Endometrial microvascular endothelial cells (primary cell): Measurements from ENCODE around the gene ZSWIM9. TPM values are rescaled to one million over a fixed set of nuclear protein-coding genes. Genes with fewer than 3 reads are reported as not detected.
"Not testable (repeated sequence)": the region's sequence is repeated elsewhere in the genome, so short reads cannot be mapped to it uniquely, and the experiment has no call there.

Experiments used
- in situ Hi-C: cut with HindIII; loops from 2 replicates; pipeline ENCODE4 v1.10.0; 2017; ENCODE audit warnings: low sequenced_read_pairs, low pct_unique_long_range_greater_than_20kb; ENCODE audit errors: inconsistent ontology term
- total RNA-seq: library from RNA; depleted of rRNA; stranded (reverse); fragments of >200 nt; gene quantifications from one replicate; pipeline ENCODE4 v1.2.3, GENCODE V29; 2015; ENCODE audit errors: inconsistent ontology term

ZSWIM9 gene
- total RNA-seq, 1 donor from 2014 or later = 3.6 TPM

- in situ Hi-C loops = no loop called here
These were observed 33.5 kb downstream of the ZSWIM9 start for GRCh38 chr19:48203794-48204628.

DNA sequence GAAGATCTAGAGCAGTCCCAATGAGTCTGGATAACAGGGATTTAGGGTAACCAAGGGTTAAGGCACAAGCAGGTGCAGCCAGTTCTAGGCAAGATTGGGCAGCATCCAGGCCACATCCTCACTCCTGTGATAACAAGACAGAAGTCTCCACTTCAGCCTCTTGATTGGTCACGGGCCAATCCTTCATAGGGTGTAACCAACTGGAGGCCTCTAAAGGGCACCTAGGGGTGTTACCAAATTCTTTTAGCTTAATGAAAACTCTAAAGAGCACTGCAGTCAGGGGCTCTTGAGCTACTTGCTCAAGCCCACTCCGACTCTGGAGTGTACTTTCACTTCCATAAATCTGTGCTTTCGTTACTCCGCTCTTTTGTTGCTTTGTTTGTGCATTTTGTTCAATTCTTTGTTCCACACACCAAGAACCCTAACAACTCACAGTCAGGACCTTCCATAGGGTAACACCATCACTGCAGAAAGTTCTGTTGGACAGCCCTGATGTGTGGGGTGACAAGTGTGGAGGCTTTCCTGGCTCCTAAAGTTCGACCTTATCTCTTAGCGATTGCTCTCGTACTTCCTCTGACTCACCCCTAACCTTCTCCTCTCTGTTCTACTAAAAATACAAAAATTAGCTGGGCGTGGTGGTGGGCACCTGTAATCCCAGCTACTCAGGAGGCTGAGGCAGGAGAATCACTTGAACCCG, 36.1 kb downstream of the ZSWIM9 start:
- in situ Hi-C loops = no loop called here

DNA sequence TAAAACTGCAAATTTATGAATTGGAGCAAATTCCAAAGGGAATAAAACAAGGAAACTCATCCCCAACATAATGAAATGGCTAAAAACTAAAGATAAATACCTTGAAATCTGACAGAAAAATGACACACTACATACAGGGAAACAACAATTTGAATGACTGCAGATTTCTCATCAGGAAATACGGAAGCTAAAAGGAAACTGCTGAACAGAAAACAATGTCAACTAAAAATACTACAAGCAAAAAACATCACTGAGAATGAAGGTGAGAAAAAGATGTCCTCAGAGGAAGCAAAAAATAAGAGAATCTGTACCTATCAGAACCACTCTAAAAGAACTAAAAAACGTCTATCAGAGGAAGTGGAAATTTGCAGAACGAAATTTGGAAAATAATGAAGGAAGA, 39.5 kb downstream of the ZSWIM9 start:
- in situ Hi-C loops = no loop called here

- in situ Hi-C loops = no loop called here
These were observed 43.5 kb downstream of the ZSWIM9 start for GRCh38 chr19:48213959-48214358.

- in situ Hi-C loops = no loop called here
These were observed 46.5 kb downstream of the ZSWIM9 start for GRCh38 chr19:48216933-48217332.

DNA sequence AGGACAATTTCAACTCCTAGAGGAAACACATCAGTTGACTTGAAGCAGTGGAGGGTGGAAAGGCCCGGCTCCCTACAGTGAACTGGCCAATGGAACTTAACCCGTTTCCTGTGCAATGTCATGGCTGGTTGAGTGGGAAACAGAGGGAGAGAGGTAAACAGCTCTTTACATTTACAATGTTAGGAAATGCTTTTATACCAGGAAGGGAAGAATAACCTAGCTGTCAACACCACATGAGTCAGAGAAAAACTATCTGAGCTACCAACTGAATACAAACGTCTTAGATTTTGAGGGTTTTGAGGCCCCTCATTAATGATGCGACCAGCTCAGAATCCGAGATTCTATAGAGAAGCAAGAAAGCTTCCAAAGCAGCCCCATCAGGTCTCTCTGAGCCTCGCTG, 48.5 kb downstream of the ZSWIM9 start:
- in situ Hi-C loops = no loop called here

- in situ Hi-C loops = not testable (repeated sequence)
These were observed 50.3 kb downstream of the ZSWIM9 start for GRCh38 chr19:48220784-48221183.

DNA sequence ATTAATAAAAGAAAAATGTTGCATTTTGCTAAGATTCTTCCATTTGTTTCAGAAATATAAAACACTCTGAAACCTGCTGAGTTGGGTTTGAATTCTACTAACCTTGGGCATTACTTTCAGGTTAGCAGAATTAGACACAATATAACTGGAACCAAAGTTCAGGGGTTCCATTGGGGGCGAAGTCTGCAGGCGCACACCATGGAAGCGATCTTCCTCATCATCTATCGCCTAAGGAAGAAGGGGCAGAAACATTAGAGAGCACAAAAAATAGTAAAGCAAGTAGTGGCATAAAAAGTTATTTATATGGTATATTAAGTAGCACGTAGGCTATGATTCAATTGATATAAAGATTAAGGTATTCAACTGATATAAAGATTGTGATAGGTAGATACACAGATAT, 51.1 kb downstream of the ZSWIM9 start:
- in situ Hi-C loops = no loop called here

- in situ Hi-C loops = no loop called here
These were observed 60.2 kb downstream of the ZSWIM9 start for GRCh38 chr19:48230555-48231129.

DNA sequence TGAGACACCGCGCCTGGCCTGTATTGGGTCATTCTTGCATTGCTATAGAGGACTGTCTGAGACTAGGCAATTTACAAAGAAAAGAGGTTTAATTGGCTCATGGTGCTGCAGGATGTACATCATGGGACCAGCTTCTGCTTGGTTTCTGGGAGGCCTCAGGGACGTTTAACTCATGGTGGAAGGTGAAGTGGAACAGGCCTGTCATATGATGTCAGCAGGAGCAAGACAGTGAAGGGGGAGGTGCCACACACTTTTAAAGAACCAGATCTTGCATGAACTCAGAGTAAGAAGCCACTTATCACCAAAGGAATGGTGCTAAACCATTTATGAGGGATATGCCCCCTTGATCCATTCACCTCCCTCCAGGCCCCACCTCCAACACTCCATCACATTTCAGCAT, 66.6 kb downstream of the ZSWIM9 start:
- in situ Hi-C loops = no loop called here

- in situ Hi-C loops = no loop called here
These were observed 68.6 kb downstream of the ZSWIM9 start for GRCh38 chr19:48239120-48239519.

- in situ Hi-C loops = no loop called here
These were observed 69.2 kb downstream of the ZSWIM9 start for GRCh38 chr19:48239582-48240141.

DNA sequence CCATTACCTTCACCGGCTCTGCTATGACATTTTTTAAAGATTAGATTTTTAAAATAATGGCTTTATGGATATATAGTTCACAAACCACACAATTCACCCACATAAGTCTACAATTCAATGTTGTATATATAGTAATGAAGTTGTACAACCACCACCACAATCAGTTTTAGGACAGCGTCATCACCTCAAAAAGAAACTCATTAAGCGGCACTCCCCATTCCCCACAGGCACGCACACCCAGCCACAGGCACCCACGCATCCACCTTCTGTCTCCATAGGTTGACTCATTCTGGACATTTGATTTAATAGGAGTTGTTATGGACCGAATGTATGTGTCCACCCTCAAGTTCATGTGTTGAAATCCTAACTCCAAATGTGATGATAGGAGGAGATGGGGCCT, 71.3 kb downstream of the ZSWIM9 start:
- in situ Hi-C loops = not testable (repeated sequence)

- in situ Hi-C loops = no loop called here
These were observed 73.8 kb downstream of the ZSWIM9 start for GRCh38 chr19:48244281-48244680.

GRCh38 chr19:48246101-48246500, 75.6 kb downstream of the ZSWIM9 start:
- in situ Hi-C loops = no loop called here

DNA sequence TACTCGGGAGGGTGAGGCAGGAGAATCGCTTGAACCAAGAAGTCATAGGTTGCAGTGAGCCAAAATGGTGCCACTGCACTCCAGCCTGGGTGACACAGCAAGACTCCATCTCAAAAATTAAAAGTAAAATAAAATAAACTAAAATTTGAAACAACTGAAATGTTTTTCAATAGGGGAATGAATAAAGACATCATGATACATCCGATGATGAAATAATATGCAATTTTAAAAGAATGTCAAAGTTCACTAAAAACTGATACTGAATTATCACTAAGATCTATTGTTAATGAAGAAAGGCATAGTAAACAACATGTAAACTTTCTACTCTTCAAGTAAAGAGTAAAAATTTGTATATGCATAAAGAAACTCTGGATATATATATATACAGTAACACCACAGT, 76.7 kb downstream of the ZSWIM9 start:
- in situ Hi-C loops = no loop called here
